H9 (cell line): Measurements from ENCODE around the gene ANKMY2. TPM values are rescaled to one million over a fixed set of nuclear protein-coding genes. Genes with fewer than 3 reads are reported as not detected.

Source experiments
- DNase-seq: peaks from one replicate; pipeline ENCODE4 v3.0.0-alpha.2; 2017
- H2AFZ ChIP-seq: one replicate; pipeline ENCODE4 v1.6.1; 2013; ENCODE audit warnings: mild to moderate bottlenecking, low read length, control low read depth, moderate library complexity
- H2AK5ac ChIP-seq: 2 replicates; pipeline ENCODE4 v1.6.1; 2013; ENCODE audit warnings: low read length, control low read depth, mixed read lengths; ENCODE audit not compliant: insufficient read length
- H2BK120ac ChIP-seq: one replicate; pipeline ENCODE4 v1.6.1; 2013; ENCODE audit warnings: low read depth, mild to moderate bottlenecking, low read length, control low read depth, inconsistent platforms; ENCODE audit not compliant: poor library complexity, severe bottlenecking
- H2BK12ac ChIP-seq: 2 replicates; pipeline ENCODE4 v1.6.1; 2013; ENCODE audit warnings: low read length, control low read depth, mixed read lengths, low read depth; ENCODE audit not compliant: insufficient read length
- H2BK15ac ChIP-seq: 2 replicates; pipeline ENCODE4 v1.6.1; 2013; ENCODE audit warnings: low read depth, low read length, control low read depth
- H2BK20ac ChIP-seq: one replicate; pipeline ENCODE4 v1.6.1; 2013; ENCODE audit warnings: low read depth, mild to moderate bottlenecking, low read length, control low read depth, inconsistent platforms; ENCODE audit not compliant: poor library complexity, severe bottlenecking
- H2BK5ac ChIP-seq: 2 replicates; pipeline ENCODE4 v1.6.1; 2013; ENCODE audit warnings: low read length, control low read depth, mixed read lengths; ENCODE audit not compliant: insufficient read length
- H3K14ac ChIP-seq: 2 replicates; pipeline ENCODE4 v1.6.1; 2013; ENCODE audit warnings: low read length, control low read depth; ENCODE audit not compliant: insufficient read depth
- H3K18ac ChIP-seq: 2 replicates; pipeline ENCODE4 v1.6.1; 2013; ENCODE audit warnings: low read depth, mild to moderate bottlenecking, mixed read lengths, low read length, control low read depth; ENCODE audit not compliant: insufficient read length
- H3K23ac ChIP-seq: 2 replicates; pipeline ENCODE4 v1.6.1; 2013; ENCODE audit warnings: low read length, control low read depth, mixed read lengths, low read depth; ENCODE audit not compliant: insufficient read length
- H3K23me2 ChIP-seq: 2 replicates; pipeline ENCODE4 v1.6.1; 2013; ENCODE audit warnings: low read depth, mild to moderate bottlenecking, mixed read lengths, low read length, control low read depth; ENCODE audit not compliant: insufficient read length, poor library complexity, severe bottlenecking
- H3K27ac ChIP-seq: 2 replicates; pipeline ENCODE4 v1.5.1; 2013; ENCODE audit warnings: low read length, control low read depth, mixed read lengths, low read depth; ENCODE audit not compliant: insufficient read length
- H3K27me3 ChIP-seq: 2 replicates; pipeline ENCODE4 v1.6.1; 2013; ENCODE audit warnings: low read length, control low read depth, inconsistent platforms; ENCODE audit not compliant: insufficient read depth
- H3K4ac ChIP-seq: 2 replicates; pipeline ENCODE4 v1.6.1; 2013; ENCODE audit warnings: low read depth, mild to moderate bottlenecking, control low read depth, inconsistent platforms, low read length, moderate library complexity
- H3K4me1 ChIP-seq: 2 replicates; pipeline ENCODE4 v1.6.1; 2013; ENCODE audit warnings: low read length, control low read depth, inconsistent platforms; ENCODE audit not compliant: insufficient read depth
- H3K4me2 ChIP-seq: 2 replicates; pipeline ENCODE4 v1.6.1; 2013; ENCODE audit warnings: low read length, control low read depth, mixed read lengths; ENCODE audit not compliant: insufficient read length, insufficient read depth
- H3K56ac ChIP-seq: 2 replicates; pipeline ENCODE4 v1.6.1; 2013; ENCODE audit warnings: low read depth, mild to moderate bottlenecking, mixed read lengths, low read length, control low read depth; ENCODE audit not compliant: insufficient read length
- H3K79me1 ChIP-seq: 2 replicates; pipeline ENCODE4 v1.6.1; 2013; ENCODE audit warnings: low read depth, mild to moderate bottlenecking, moderate library complexity, low read length, control low read depth, inconsistent platforms; ENCODE audit not compliant: insufficient read depth, poor library complexity, severe bottlenecking
- H3K79me2 ChIP-seq: 2 replicates; pipeline ENCODE4 v1.6.1; 2013; ENCODE audit warnings: low read length, control low read depth, inconsistent platforms; ENCODE audit not compliant: insufficient read depth
- H3K9ac ChIP-seq: 2 replicates; pipeline ENCODE4 v1.6.1; 2013; ENCODE audit warnings: low read length, control low read depth, mixed read lengths; ENCODE audit not compliant: insufficient read length; ENCODE audit errors: extremely low read depth
- H3K9me3 ChIP-seq: one replicate; pipeline ENCODE4 v1.6.1; 2013; ENCODE audit warnings: low read depth, low read length, inconsistent platforms; ENCODE audit not compliant: control insufficient read depth
- H3T11ph ChIP-seq: one replicate; pipeline ENCODE4 v1.6.1; 2013; ENCODE audit warnings: mild to moderate bottlenecking, low read length, control low read depth, inconsistent platforms
- H4K20me1 ChIP-seq: one replicate; pipeline ENCODE4 v1.6.1; 2013; ENCODE audit not compliant: control insufficient read depth, insufficient read length, insufficient read depth
- H4K5ac ChIP-seq: 2 replicates; pipeline ENCODE4 v1.6.1; 2013; ENCODE audit warnings: low read depth, mild to moderate bottlenecking, mixed read lengths, low read length, control low read depth; ENCODE audit not compliant: insufficient read length
- H4K8ac ChIP-seq: replicated peaks from 2 replicates; pipeline ENCODE4 v1.6.1; 2013; ENCODE audit warnings: low read length, control low read depth, mixed read lengths, low read depth; ENCODE audit not compliant: insufficient read length
- H4K91ac ChIP-seq: 2 replicates; pipeline ENCODE4 v1.6.1; 2013; ENCODE audit warnings: low read depth, mild to moderate bottlenecking, moderate library complexity, mixed read lengths, low read length, control low read depth; ENCODE audit not compliant: insufficient read length
- H3K27ac Mint-ChIP-seq, 3 experiments: 2 replicates in 2 of 3; 3 replicates in 1 of 3; pipeline ENCODE4 v1.8.0; 2020 to 2021; ENCODE audit warnings: mixed read lengths in 3 of 3, mild to moderate bottlenecking in 1 of 3, moderate library complexity in 1 of 3
- H3K27me3 Mint-ChIP-seq: 2 replicates; pipeline ENCODE4 v1.8.0; 2021; ENCODE audit warnings: low read depth, mild to moderate bottlenecking, moderate library complexity, mixed read lengths
- H3K36me3 Mint-ChIP-seq, 3 experiments: 2 replicates in 2 of 3; 3 replicates in 1 of 3; pipeline ENCODE4 v1.8.0; 2020 to 2021; ENCODE audit warnings: low read depth in 3 of 3, mixed read lengths in 3 of 3; ENCODE audit not compliant: insufficient read depth in 1 of 3
- H3K4me1 Mint-ChIP-seq, 2 experiments: 2 replicates each; pipeline ENCODE4 v1.8.0; 2020; ENCODE audit warnings: mixed read lengths in 2 of 2
- H3K4me3 Mint-ChIP-seq, 2 experiments: 2 replicates in 1 of 2; 3 replicates in 1 of 2; pipeline ENCODE4 v1.8.0; 2020 to 2021; ENCODE audit warnings: mild to moderate bottlenecking in 2 of 2, mixed read lengths in 2 of 2, moderate library complexity in 1 of 2
- H3K9me3 Mint-ChIP-seq, 2 experiments: 2 replicates in 1 of 2; 3 replicates in 1 of 2; pipeline ENCODE4 v1.8.0; 2020; ENCODE audit warnings: mild to moderate bottlenecking in 2 of 2, mixed read lengths in 2 of 2, moderate library complexity in 1 of 2
- CTCF ChIP-seq: fragments of 200-600 bp; sonication (generic); conservative IDR thresholded peaks from 3 replicates; pipeline ENCODE4 v1.8.0; 2021; ENCODE audit warnings: antibody characterized with exemption, mild to moderate bottlenecking
- WGBS: extraction: QIAGEN DNeasy Blood & Tissue Kit; methylation state at CpG from one replicate; pipeline ENCODE4 v1.1.7; 2013; ENCODE audit warnings: missing lambda C conversion rate, low lambda C conversion rate, mixed read lengths; ENCODE audit not compliant: insufficient read length; ENCODE audit errors: extremely low coverage; 5-methylcytosine and 5-hydroxymethylcytosine counted together
- total RNA-seq: library from RNA; stranded (reverse); gene quantifications from 2 replicates; pipeline ENCODE4 v1.2.1, GENCODE V29; 2021

ANKMY2 gene
- total RNA-seq, 1 experiment from 2014 or later: 12.7 TPM

GRCh38 chr7:16668978-16669377 is 23.4 kb upstream of the ANKMY2 start:
- Mint-ChIP-seq H3K4me1 (peaks cover 34 to 36% of the 10 kb centered on the region in 2 experiments), H3K27me3 (no peaks in the 10 kb centered on the region), H3K36me3 (peaks cover 25 to 41% (median 30%) of the 10 kb centered on the region in 3 experiments), H3K4me3 (no peak overlapping the region), H3K27ac (peak overlapping the region; percentile 35 to 71 (median 55); a peak in 3 of 7 replicates), H3K9me3 (no peaks in the 10 kb centered on the region)
- Histone ChIP-seq H4K8ac (no peak overlapping the region), H3K4me1 (peaks cover 3% of the 10 kb centered on the region; the same call in 1 of the 2 replicates), H3K27me3 (no peaks in the 10 kb centered on the region), H2BK15ac (no peak overlapping the region), H2AFZ (no peak overlapping the region), H3K9ac (no peak overlapping the region), H3K23ac (no peak overlapping the region), H2BK20ac (no peak overlapping the region), H2BK12ac (no peak overlapping the region), H3K27ac (no peak overlapping the region), H2BK120ac (no peak overlapping the region), H2BK5ac (no peak overlapping the region), H4K20me1 (no peaks in the 10 kb centered on the region), H4K5ac (no peak overlapping the region), H3K9me3 (no peaks in the 10 kb centered on the region), H4K91ac (no peak overlapping the region), H2AK5ac (no peak overlapping the region), H3K56ac (no peak overlapping the region), H3T11ph (no peak overlapping the region), H3K4me2 (no peak overlapping the region), H3K14ac (no peak overlapping the region), H3K18ac (no peak overlapping the region), H3K79me2 (no peaks in the 10 kb centered on the region; the same call in 1 of the 2 replicates), H3K4ac (no peak overlapping the region), H3K79me1 (no peaks in the 10 kb centered on the region), H3K23me2 (no peaks in the 10 kb centered on the region)
- no CpG with 5 or more reads among the region's 5 CpGs for WGBS
- TF ChIP-seq CTCF: no peak
- DNase-seq: no peak
